HG03135 (cell line): ENCODE data around the gene MYO1A.
"Not testable (repeated sequence)": the region's sequence is repeated elsewhere in the genome, so short reads cannot be mapped to it uniquely, and the experiment has no call there.

Experiments
- ATAC-seq: cut with Tn5 transposase; IDR thresholded peaks from one replicate; pipeline ENCODE4 v1.9.1; 2021; ENCODE audit warnings: mild to moderate bottlenecking, moderate library complexity; ENCODE audit not compliant: unreplicated experiment

MYO1A gene

GRCh38 chr12:56996793-56997545, 53.0 kb downstream of the MYO1A start:
- no peak for ATAC-seq

GRCh38 chr12:56995930-56996496, 53.9 kb downstream of the MYO1A start:
- no peak for ATAC-seq

- no peak for ATAC-seq
These were observed 54.6 kb downstream of the MYO1A start for GRCh38 chr12:56995201-56995929.

GRCh38 chr12:56994231-56994746, 55.6 kb downstream of the MYO1A start:
- ATAC-seq, result no peak

GRCh38 chr12:56993346-56993745, 56.6 kb downstream of the MYO1A start:
- no peak for ATAC-seq

GRCh38 chr12:56991319-56992246, 58.3 kb downstream of the MYO1A start:
- no peak for ATAC-seq

- ATAC-seq, result no peak
These were observed 59.1 kb downstream of the MYO1A start for GRCh38 chr12:56990648-56991318.

DNA sequence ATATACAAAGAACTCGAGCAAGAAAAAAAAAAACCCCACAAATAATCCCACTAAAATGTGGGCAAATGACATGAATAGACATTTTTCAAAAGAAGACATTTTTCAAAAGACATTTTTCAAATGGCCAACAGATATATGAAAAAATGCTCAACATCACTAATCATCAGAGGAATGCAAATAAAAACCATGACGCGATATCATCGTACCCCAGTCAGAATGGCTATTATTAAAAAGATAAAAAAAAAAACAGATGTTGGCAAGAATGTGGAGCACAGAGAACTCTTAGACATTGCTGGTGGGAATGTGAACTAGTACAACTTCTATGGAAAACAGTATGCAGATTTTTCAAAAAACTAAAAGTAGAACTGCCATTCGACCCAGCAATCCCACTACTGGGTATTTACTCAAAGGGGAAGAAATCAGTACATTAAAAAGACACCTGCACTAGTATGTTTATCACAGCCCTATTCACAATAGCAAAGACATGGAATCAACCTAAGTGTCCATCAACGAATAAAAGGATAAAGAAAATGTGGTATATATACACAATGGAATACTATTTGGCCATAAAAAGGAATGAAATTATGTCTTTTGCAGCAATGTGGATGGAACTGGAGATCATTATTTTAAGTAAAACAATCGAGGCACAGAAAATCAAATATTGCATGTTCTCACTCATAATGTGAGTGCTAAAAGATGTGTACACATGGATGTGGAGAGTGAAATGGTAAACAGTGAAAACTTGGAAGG, 59.9 kb downstream of the MYO1A start:
- no peak for ATAC-seq

GRCh38 chr12:56988207-56988739, 61.7 kb downstream of the MYO1A start:
- no peak for ATAC-seq

DNA sequence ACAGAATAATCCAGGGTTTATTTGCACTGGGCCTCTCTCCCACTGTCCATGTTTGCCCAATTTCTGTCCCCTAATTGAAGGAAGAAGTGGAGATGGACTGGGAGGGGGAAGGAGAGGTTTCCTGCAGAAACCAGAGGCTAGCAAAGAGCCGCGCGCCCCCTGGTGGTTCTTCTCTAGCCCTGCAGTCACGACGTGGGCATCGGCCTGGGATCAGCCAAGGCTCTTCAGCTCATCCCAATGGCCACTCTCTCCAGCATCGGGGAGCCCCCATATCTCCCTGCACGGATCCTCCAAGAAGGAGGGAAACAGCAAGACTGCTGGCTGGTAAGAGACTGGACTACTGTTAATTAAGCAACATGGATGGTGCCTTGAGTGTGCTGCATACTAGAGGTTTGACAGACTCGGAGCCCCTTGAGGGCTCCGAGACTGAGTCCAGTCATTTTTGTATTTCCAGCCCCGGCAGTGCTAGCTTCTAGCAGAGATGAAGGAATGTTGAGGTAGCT, 62.3 kb downstream of the MYO1A start:
- ATAC-seq, result no peak

DNA sequence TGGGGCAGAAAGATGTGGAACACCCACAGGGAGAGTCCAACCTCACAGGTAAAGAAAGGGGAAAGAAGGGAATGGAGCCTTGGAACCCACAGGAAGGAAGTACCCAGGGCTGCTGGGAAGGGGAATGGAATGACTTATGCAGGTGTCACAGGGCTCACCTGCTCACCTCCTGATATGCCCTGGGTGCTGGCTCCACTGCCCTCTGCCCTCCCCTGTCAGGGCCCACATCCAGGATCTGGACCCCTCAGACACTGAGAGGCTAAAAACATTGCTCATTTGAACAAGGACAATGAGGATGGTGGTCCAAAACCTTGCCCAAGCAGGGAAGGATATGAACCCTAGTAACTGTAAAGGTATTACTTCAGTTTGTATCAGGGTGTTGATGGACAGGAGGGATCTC, 62.9 kb downstream of the MYO1A start:
- ATAC-seq, result no peak

DNA sequence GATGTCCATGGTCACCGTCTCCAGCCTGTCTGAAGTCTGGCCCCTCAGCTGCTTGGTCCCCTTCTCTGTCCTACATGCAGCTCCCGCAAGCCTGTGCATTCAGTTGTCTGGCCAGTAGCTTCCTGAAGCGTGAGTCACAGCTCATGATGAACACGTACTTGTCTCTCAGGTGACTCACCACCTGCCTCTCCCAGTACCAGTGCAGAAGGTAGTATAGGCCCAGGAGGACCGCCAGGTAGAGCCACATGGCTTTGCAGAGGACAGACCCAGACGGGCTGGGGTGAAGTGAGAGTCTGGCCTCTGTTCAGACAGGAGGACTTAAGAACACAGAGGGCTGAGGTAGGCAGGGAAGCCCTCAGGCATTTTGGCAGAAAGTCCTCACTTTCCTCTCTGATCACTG, 64.2 kb downstream of the MYO1A start:
- not testable (repeated sequence) for ATAC-seq

- ATAC-seq, result no peak
These were observed 66.5 kb downstream of the MYO1A start for GRCh38 chr12:56983386-56983785.

DNA sequence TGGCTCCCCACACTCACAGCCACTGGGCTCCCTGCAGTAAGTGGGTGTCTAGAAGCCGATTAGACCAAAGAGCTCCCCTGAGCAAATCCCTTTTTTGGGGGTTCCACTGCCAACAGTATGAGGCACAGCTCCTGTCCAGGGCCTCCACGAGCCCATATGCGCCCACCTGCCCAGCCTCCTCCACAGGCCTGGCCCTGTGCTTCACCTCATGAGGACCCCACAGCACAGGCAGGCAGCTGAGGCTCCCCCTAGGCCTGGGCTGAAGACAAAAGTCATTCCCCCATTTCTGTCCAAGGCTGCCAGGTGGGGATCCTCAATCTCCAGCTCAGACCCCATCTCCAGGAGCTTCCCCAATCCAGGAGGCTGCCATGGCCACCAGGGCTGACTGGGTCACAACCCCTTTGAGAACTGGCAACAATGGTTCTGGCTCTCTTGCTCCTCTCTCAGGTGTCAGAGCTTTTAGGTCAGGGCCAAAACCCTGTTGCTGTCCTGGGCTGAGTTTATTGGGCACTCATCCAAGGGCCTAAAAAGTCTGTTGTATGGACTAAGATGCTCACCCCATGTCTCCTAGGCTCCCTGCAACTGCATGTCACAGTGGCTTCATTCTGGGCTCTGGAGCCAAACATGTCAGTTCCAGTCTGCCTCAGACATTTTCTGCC, 67.2 kb downstream of the MYO1A start:
- ATAC-seq, result not testable (repeated sequence)

DNA sequence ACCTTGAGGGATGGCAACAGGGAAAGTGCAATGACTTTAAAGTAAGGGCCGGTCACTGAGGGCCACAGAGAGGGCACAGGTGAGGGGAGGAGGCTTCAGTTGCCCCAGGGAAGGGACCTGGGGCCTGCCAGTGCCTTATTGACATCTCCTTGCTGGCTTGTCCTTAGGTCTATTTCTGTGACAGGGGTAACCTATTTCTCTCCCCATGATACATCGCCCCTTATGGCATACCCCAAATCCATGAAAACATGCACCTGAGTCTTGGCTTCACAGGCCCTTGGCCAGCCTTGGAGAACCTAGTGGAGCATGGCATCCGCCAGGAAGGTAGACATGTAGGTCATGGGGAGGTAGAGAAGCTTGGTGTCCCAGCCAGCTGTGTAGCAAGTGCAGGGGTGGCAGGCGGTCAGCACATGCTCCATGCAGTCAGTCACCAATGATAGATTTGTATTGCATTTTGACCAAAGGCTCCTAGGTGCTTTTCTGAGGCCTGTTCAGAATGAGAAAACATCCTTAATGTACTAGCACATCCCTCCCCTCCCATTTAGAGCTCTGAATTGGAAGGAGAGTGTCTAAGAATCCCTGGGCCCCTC, 68.9 kb downstream of the MYO1A start:
- no peak for ATAC-seq

DNA sequence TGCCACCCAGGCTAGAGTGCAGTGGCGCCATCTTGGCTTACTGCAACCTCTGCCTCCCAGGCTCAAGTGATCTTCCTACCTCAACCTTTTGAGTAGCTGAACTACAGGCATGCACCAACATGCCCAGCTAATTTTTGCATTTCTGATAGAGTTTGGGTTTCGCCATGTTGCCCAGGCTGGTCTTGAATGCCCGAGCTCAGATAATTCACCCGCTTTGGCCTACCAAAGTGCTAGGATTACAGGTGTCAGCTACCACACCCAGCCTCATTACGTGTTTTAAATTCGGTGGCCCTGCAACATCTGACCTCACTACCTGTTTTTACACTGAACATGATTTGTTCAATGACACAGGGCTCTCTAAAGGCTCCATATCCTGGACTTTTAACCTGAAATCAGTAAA, 69.7 kb downstream of the MYO1A start:
- no peak for ATAC-seq

GRCh38 chr12:56979628-56980027, 70.3 kb downstream of the MYO1A start:
- ATAC-seq, result no peak
